ENCODE measurements around the gene TTC16.

TTC16 gene

GRCh38 chr9:127694890-127695720 is 20.8 kb upstream of the TTC16 start:
- no peak for DNase-seq
- intact Hi-C loops (cut with DNase I), result no loop called here

GRCh38 chr9:127697575-127697974 is 18.3 kb upstream of the TTC16 start:
- no peak for DNase-seq
- intact Hi-C loops (cut with DNase I), result no loop called here

- intact Hi-C loops (cut with DNase I), result no loop called here
- DNase-seq, result no peak
Observed at GRCh38 chr9:127698386-127698785, 17.5 kb upstream of the TTC16 start.

GRCh38 chr9:127698985-127699670 is 16.8 kb upstream of the TTC16 start:
- intact Hi-C loops (cut with DNase I), result no loop called here
- peak; percentile 95 to 100 (median 98) for DNase-seq

- peak in 8 of 10 donors; percentile 47 to 93 (median 66) for DNase-seq
- intact Hi-C loops (cut with DNase I), result no loop called here
Observed at GRCh38 chr9:127700140-127700539, 15.7 kb upstream of the TTC16 start.

- DNase-seq, result no peak
- intact Hi-C loops (cut with DNase I), result no loop called here
Observed at GRCh38 chr9:127700594-127701255, 15.2 kb upstream of the TTC16 start.

GRCh38 chr9:127703289-127703946 is 12.5 kb upstream of the TTC16 start:
- DNase-seq, result peak in 5 of 10 donors; percentile 39 to 91 (median 79)

GRCh38 chr9:127705577-127706379 is 10.1 kb upstream of the TTC16 start:
- intact Hi-C loops (cut with DNase I), result no loop called here

More at GRCh38 chr9:127703289-127703946, 12.5 kb upstream of the TTC16 start:
- intact Hi-C loops (cut with DNase I), result no loop called here

GRCh38 chr9:127706836-127707241 is 9.0 kb upstream of the TTC16 start, which contains the start of gene CFAP157:
CFAP157 (plus strand) TSS chr9:127706988; CDS start chr9:127707032, 44 bp downstream.
- peak in 1 of 10 donors; percentile 47 for DNase-seq
- intact Hi-C loops (cut with DNase I), result no loop called here

More at GRCh38 chr9:127705577-127706379, 10.1 kb upstream of the TTC16 start:
- DNase-seq, result peak in 1 of 10 donors; percentile 39

- intact Hi-C loops (cut with DNase I), result no loop called here
- DNase-seq, result no peak
Observed at GRCh38 chr9:127707766-127708165, 8.1 kb upstream of the TTC16 start.

GRCh38 chr9:127708952-127709587 is 6.8 kb upstream of the TTC16 start:
- intact Hi-C loops (cut with DNase I), result no loop called here
- DNase-seq, result no peak

- DNase-seq, result no peak
Observed at GRCh38 chr9:127710204-127710783, 5.6 kb upstream of the TTC16 start.

GRCh38 chr9:127711226-127711701 is 4.6 kb upstream of the TTC16 start:
- no peak for DNase-seq
- intact Hi-C loops (cut with DNase I), result no loop called here

More at GRCh38 chr9:127710204-127710783, 5.6 kb upstream of the TTC16 start:
- intact Hi-C loops (cut with DNase I), result no loop called here

GRCh38 chr9:127711831-127712274 is 4.0 kb upstream of the TTC16 start:
- no peak for DNase-seq
- intact Hi-C loops (cut with DNase I), result no loop called here

- intact Hi-C loops (cut with DNase I), result no loop called here
- DNase-seq, result no peak
Observed at GRCh38 chr9:127712371-127712770, 3.5 kb upstream of the TTC16 start.

GRCh38 chr9:127712867-127713266 is 3.0 kb upstream of the TTC16 start:
- no peak for DNase-seq
- intact Hi-C loops (cut with DNase I), result no loop called here

GRCh38 chr9:127714020-127714750 is 1.7 kb upstream of the TTC16 start:
- intact Hi-C loops (cut with DNase I), result no loop called here
- DNase-seq, result no peak

GRCh38 chr9:127714951-127715469 is 869 bp upstream of the TTC16 start:
- intact Hi-C loops (cut with DNase I), result loop anchor here (5.0 kb wide), 1 partner anchor 123 kb away; no protein-coding TSS in a partner anchor
- no peak for DNase-seq

Measured in posterior cingulate gyrus (tissue), 11 donors.